HG02943 (cell line): ENCODE measurements around the gene KMT2E.
A peak's percentile ranks its signal among the peaks of the same experiment; 100 is the strongest.

Experiments used
- ATAC-seq: cut with Tn5 transposase; IDR thresholded peaks from one replicate; pipeline ENCODE4 v1.9.1; 2021; ENCODE audit warnings: mild to moderate bottlenecking, low read depth, moderate library complexity; ENCODE audit not compliant: unreplicated experiment

The KMT2E gene

DNA sequence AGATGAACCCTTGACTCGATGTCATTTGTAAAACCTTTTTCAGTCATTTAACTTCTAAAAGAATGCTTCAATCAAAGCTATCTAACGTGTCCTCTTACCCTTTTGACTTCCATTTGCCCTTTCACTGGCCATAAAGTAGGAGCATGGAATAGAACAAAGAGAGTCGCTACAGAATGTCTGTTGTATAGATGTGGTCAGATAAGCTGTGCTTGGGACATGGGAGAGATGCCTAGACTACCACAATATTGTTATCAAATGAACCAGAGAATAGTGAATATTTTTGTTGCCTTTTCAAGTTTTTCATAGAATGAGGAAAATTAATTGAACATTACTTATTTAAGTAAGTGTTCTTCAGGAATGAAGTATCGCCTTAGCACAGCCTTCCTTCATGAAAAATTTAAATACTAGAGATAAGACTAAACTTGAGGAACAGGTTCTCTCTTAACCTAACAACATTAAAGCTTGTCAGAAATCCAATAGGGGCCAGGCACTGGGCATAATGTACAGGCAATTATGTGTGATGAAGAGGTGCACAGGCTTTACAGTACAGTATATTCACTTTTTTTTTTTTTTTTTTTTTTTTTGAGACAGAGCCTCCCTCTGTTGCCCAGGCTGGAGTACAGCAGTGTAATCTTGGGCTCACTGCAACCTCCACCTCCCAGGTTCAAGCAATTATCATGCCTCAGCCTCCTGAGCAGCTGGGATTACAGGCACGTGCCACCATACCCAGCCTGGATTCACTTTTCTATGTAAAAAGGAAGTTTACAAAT, 7.5 kb upstream of the KMT2E start:
- ATAC-seq: no peak

DNA sequence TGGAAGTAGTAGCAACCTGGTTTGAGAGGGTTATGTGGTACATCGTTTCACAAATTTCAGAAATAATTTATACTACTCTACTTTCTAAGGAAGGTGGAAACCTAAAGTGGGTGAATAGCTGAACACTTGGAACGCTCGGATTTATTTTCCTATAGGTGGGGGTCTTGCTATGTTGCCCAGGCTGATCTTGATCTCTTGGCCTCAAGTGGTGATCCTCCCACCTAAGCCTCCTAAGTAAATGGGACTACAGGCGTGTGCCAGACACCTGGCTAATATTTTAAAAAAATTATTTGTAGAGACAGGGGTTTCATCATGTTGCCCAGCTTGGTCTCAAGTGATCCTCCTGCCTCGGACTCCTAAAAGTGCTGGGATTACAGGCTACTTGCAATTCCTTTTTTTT, 6.7 kb upstream of the KMT2E start:
- ATAC-seq: no peak

DNA sequence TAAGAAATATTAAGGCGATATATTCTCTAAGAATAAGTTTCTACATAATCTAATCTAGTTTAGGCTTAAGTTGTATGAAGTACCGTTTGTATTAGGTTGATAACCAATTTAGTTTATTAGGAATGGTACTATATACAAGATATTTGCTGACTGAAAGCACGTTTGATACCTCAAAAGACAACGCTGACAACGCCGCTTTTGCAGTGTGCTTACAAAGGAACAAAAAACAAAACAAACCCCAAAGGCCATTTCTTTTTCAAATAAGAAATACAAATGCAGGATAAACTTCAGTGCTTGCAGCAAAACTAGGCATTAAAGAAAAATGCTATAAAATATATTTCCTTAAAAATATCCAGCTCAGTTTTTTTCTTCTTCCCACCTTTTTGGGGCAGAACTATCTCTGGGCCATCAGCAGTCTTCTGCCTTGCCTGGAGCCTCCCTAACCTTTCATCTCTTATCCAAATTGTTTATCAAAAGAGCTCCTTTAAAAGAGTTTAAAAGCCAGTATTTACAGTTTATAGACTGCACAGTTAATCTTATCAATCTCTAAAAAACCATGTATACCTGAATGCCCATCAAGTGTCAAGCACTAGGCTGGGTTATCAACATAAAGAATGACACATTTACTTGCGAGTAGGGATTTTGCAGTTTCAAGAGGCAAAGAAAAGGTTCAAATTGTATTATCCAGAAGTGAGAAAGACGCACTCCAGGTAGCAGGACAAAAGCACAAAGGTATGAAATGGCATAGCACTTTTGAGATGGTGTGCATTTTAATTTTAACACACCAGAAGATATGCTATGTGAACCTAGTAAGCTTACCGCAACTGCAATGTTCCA, 4.1 kb upstream of the KMT2E start:
- no peak for ATAC-seq

DNA sequence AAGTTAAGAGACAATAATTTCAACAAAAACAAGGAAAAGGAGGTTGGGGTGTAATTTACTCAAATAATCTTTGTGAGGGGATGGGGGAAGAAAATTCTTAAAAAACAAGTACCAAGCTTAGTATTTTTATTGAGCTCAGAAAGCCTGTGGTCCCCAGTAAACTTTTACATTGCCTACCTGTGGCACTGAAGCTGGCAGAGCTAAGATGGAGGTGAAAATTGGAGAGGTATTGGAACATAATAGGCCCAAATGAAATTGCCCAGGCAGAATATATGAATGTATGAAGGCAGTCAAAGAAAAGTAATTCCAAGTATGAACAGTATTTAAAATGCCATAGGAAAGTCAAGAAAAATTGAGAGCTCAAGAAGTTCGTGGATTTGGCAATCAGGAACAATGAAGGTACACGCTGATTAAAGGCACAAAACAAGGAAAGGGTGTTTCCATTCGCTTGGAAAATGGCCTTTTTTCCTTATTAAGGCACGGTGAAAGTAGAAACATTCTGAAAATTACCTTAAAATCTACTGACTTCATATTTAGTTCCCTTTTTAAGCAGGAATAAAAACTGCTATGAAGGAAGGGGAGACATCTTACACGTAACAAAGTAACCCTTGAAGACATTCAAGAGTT, 3.4 kb upstream of the KMT2E start:
- ATAC-seq: no peak

DNA sequence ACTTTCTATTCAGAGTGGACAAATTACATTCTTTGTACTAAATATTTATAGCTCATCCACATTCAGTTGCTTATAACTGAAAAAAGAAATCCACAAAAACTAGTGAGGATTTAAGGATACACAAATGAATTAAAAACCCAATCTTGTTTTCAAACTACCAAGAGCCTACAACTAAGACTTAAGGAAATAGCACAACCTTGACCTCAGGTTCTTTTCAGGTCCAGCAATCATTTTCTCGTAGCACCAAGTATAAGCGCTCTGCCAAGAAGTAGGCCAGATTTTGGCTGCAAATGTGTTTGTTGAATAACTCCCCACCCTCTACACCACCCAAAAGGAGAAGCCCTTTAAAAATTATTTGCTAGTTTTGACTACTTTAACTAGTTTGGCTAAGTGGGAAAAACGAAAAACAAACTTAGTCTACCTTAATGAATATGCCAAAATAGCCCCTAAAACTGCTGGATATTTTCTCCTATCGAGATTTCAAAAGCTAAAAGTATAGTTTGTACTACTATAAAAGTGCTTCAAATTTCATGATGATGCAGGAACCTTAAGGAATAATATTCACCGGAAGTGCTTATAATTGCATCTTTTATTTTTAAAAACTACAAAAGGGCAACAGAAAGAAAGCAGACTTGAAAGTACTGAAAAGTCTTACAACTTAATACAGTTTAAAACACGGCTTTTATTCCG, 2.7 kb upstream of the KMT2E start:
- ATAC-seq: no peak

DNA sequence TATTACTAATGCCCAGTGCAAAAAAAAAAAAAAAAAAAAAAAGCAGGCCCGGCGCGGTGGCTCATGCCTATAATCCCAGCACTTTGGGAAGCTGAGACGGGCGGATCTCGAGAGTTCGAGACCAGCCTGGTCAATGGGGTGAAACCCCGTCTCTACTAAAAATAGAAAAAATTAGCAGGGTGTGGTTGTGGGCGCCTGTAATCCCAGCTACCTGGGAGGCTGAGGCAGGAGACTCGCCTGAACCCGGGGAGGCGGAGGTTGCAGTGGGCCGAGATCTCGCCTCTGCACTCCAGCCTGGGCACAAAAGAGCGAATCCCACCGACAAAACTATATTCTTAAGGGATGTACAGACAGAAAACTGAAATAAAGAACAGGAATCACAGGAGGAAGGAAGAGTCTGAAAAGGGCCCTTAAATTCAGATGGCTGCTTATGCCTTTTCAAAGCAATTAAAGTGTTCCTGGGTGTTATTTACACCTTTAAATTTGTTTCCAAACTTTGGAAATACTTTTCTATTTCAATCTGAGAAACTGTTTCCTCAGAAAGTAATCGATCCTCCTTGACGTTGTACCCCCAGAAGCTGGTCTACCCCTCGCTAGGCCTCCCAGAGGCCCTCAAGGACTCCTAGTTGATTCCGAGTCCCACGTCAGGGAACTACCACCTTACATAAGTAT, 2.0 kb upstream of the KMT2E start:
- no peak for ATAC-seq

DNA sequence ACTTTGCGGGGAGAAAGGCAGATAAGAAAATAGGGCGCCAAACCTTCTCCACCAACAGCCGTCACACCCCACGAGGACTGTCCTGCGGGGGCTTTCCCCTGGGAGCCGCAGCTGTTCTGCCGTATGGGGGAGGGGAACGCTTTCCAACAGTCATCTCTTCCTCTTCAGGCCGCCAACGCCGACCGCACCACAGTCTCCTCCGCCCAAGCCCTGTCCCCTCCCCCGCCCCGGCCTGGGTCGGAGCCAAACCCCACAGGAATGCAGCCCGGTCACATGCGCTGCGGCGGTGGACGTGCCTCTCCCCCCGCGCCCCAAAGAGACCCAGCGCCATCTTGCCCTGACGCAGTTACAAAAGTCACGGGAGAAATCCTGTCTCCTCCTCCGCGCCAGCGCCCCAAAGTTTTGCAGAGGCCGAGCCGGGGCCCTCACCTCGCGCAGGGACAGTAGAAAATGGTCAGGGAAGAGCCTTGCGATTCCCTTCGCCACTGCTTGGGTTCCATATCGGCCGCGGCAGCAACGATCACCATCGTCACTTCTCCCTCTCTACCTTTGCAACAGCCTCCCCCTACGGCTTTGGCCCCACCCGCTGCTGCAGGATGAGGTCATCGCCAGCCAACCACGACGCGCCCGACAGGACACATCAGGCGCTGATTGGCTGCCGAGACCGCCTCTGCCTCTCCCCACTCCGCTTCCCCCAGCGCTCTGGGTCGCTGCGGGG, 1.3 kb upstream of the KMT2E start:
- ATAC-seq: peak; percentile 71

DNA sequence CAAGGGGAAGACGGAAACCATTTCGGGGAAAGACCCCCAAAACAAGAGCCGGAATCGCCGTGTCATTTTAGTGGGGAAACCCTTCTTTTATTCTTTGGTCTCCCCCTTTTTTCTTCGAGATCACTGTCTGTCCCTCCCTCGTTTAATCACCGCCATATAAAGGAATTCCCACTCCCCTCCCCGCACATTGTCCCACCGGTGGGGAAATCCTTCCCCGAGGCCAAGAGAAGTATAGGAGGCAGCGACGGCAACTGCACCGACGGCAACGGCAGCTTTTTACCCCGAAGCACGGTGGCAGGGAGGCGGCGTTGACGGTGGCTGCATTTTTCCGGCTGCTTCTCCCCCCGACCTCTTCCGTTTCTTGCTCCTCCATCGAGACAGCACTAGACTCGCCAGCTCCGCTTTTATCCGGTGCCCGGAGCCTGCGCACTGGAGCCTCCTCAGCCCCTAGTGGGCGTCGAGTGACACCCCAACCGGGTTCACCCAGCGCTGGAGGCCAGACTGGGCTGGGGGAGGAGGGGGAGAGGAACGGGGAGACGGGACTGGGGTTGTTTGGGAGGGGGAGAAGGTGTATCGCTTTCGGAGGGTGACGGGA, 687 bp upstream of the KMT2E start:
- peak; percentile 44 for ATAC-seq

DNA sequence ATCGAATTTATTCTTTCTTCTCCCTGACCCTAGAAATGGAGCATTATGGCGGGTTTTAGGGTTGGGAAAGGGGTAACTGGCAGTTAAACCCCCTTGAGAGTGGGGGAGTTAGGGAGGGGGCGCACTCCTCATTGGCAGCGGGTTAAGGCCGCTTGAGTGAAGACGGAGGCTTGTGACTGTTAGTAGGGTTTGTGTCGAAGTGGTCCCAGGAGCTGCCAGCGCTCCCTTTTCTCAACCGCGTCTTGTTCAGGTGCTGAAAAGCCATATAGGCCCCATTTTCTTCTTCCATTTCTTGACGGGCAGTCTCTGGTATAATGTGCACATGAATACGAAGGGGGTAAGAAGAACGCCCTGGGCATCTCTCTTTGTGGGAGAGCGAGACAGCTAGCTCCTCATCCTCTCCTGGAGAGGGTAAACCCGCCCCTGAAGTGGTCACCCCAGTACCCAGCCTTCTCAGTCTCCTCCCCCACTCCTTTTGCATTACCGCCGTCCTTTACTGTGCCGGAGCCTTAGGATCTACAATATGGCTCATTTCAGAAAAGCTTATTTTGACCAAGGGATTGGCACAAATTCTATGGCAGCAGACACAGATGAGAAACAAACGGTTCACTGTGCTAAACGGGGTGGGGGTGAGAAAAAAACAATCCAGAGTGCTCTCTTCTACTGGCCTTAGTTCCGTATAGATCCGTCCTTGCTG, 836 bp downstream of the KMT2E start:
- no peak for ATAC-seq

DNA sequence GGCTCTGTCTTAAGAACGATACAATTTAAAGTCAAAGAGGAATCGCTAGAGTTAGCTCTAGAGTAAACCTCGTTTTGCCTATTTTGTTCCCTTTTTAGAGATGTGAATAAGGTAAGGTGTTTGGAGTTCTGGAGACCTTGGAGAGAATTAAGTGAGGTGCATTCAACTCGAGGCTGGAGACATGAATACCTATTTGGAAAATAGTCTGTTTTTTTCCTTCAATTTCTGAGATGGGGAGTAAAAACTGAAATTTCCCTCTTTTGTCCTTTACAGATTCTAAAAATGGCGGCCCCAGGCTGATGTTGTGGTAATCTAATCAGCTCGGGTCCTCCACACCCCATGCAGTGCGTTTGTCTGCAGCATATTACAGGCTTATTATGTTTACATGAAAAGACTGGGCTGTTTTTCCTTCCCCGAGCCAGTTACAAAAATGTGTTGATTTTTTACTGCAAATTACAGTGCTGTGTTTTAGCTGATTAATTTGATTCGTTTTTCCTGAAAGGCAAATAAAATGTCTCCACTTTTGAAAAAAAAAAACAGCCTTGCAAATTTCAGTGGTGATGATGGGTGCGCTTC, 1.5 kb downstream of the KMT2E start:
- no peak for ATAC-seq

DNA sequence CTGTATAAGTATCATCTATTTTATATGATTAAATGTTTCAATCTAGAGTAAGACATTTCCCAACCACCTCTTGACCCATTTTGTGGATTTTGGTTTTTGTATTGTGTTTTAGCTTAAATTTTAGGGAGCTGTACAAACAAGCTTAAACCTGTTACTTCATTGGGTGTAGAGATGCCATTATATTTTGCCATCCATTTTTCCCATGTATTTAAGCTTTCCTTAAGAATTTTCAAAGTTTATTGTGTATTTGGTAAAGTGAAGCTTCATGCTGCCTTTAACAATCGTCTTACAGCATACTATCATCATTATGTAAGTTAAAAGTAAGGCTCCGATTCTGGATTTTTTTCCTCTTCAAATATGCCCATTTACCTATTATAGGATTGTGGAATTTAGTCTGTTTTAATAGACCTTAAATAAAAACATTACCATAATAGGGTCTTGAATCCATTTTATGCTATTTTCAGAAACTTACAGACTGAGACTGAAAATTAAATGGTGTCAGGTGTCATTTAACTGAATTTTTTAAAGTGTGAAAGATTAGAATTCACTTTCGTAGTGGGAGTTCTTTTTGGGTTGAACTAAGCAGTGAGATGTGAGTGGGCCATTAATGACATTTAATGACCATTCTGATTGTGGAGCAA, 2.2 kb downstream of the KMT2E start:
- ATAC-seq: no peak

DNA sequence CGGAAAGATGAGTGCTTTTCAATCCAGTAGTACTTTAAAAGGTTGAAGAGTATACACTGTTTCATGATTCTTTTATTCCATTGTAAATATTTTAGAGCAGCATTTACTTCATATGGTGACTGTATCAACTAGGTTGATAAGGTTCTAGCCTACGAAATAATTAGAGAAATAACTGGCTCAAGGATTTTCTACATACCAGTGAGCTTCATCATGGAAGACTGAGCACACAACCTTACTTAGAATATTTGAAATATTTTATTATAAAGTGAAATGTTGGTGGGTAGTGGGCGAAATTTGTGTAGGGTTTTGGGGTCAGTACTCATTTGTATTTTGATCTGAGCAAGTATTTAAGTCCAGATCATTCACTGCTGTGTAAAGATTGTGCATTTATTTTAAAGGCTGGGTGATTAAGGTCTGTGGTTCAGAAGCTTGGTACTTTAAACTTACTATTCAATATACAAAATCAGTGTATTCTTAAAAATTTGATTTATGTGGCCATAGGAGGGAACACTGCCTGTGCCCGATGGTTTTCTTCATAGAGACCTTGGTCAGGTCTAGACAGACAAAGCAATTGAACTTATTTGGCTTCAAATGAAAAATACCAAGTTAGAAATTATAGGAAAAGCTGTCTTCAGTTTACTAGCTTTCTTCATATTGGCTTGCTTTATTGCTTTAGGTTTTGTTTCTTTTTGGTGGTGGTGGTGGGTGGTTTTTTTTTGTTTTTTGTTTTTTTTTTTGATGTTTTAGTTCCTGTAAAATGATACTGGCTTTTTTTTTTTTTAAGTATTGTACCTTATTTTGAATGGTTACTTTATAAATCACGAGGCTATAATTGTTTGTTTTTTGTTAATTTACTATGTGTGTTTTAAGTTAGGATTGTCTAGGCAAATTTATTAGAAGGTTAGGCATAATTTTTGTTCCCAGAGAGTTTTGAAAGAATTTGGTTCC, 3.0 kb downstream of the KMT2E start:
- ATAC-seq: no peak

DNA sequence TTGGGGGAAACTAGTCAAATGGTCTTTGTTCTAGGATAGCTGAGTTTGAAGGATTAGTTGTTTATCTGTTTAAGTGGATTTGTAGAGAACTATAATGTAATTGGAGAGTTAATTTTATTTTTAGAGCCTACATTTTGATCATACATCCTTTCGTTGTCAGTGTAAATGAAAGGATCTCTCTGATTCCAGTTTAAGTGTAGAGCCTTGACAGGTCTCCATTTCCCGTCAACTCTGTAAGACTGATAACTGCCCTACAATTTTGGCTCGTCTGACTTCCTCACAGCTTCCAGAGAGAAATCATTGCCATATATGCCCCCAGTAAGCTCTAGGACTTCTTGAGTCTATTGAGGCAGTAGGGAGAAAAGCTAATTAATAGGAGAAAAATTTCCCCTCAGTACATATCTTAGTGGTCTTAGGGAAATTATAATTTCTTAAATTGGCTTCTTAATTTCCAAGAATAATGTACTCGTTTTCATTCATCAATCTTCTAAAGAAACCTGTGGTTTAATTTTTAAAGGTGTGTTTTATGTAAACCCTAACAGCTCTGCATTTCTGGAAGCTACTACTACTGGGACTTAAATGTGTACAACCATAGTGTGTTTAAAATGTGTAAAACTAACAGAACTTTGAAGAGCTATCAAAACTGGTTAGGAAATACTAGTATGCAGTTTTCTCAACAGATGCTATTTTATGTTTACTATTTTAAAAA, 3.8 kb downstream of the KMT2E start:
- no peak for ATAC-seq

DNA sequence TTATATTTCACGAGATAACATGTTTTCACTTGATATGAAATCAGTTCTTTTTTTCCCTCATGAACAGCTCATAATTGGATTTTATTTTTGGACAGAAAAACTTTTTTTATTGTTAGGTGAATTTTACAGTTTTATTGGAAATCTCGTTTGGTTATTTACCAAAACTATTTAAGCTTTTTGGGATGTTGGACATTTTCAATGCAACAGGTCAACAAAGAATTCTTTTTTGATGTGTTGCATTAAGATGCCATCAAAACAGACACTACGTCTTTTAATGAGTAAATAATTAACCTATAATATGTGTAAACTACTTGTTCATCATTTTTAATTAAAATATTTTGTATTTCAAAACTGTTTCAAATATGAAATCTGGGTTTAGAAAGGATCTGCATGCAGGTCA, 5.3 kb downstream of the KMT2E start:
- ATAC-seq: no peak

DNA sequence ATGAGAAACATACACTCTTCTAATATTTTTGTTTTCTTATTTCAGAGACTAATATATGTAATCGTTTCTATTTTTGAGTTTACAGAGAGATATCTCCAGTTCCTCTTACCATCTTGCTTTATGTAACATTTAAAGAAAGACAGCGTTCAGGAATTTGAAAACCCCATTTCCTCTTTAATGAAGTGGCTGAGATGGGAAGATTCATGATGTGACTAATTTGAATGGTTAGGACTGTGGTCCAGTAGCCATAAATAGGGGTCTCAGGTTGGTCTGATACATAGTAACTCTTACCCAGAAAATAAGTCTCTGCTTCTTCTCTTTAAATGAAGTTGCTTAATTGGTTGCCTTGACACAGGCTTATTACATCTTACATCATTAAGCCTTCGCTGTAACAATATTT, 6.9 kb downstream of the KMT2E start:
- ATAC-seq: no peak

DNA sequence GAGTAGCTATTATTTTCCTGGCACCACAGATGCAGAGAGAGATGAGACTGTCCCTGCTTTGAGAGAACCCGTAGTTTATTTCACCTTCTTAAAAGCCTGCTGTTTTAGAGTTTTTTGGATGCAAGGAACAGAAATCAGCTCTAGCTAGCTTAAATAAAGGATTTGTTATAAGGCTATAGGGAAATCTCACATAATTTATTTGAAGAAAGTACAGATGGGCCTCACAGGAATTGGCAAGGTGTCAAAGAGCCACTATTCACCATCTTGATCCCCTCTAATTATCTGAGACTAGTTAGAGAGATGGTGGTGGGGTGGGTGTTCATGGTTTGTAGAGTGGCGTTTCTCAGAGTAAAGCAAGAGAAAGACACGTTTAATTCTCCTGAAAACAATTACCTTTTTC, 7.3 kb downstream of the KMT2E start:
- no peak for ATAC-seq
